Testis (tissue), 2 donors: ENCODE measurements around the gene BTRC.

Experiments used
- POLR2A ChIP-seq: fragments of 450-650 bp; IDR thresholded peaks from one replicate; pipeline ENCODE4 v1.6.1; 2017; ENCODE audit warnings: antibody characterized with exemption, mild to moderate bottlenecking, moderate library complexity
- TF ChIP-seq, protein P1 (sequence below), 3 experiments: fragments of 450-650 bp in 2 of 3; fragments of 200-600 bp in 1 of 3; sonication (generic) in 1 of 3; IDR thresholded peaks; one replicate each; pipeline ENCODE4 v1.5.1; 2016 to 2019; ENCODE audit warnings: antibody characterized with exemption in 3 of 3, mild to moderate bottlenecking in 2 of 3, moderate library complexity in 1 of 3

DNA sequence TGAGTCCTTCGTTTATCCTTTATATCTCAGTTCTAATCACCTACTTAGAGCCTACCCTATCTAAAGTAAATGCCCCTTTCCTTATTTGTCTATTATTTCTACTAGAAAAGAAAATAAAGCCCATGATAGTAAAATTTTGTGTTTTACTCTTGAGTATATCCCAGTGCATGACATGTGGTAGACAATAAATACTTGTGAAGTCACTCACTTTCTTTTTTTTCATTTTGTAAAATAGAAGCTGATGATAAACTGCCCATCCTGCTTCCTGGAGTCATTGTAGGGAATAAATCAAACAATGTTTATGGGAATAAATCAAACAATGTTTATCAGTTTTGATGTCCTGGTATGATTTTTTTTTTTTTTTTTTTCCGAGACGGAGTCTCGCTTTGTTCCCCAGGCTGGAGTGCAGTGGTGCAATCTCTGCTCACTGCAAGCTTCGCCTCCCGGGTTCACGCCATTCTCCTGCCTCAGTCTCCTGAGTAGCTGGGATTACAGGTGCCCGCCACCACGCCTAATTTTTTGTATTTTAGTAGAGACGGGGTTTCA, 36.1 kb downstream of the BTRC start:
- TF ChIP-seq, protein P1, sequence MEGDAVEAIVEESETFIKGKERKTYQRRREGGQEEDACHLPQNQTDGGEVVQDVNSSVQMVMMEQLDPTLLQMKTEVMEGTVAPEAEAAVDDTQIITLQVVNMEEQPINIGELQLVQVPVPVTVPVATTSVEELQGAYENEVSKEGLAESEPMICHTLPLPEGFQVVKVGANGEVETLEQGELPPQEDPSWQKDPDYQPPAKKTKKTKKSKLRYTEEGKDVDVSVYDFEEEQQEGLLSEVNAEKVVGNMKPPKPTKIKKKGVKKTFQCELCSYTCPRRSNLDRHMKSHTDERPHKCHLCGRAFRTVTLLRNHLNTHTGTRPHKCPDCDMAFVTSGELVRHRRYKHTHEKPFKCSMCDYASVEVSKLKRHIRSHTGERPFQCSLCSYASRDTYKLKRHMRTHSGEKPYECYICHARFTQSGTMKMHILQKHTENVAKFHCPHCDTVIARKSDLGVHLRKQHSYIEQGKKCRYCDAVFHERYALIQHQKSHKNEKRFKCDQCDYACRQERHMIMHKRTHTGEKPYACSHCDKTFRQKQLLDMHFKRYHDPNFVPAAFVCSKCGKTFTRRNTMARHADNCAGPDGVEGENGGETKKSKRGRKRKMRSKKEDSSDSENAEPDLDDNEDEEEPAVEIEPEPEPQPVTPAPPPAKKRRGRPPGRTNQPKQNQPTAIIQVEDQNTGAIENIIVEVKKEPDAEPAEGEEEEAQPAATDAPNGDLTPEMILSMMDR (IDR thresholded peaks at IDR 0.05), result no peak
- TF ChIP-seq POLR2A, result no peak
